ENCODE results near the gene MON1A.

DNA sequence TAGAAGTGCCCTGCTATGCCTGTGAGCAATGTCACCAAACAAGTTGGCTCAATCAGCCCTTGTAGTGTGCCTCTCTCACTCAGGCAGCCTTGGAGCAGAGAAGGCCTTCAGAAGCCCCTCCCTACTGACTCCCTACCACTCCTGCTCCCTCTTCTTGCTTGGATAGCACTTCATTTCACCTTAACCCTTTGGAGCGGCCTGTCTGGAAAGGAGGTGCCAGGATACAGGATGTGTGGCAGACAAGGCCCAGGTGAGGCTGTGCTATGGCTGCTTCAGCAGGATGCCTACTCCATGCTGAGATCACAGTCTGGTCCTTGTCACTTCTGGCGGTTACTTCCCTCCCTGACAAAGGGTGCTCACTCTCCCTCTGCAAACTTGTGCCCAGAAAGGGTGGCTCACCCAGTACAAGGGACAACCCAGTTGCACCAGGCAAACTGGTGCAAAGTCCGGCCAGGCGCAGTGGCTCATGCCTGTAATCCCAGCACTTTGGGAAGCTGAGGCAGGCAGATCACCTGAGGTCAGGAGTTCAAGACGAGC is 1.1 kb downstream of the MON1A start:
- TF ChIP-seq POLR2A (IDR thresholded peaks at IDR 0.05; ENCODE audit: low read length) (no peak), GATA1 (IDR thresholded peaks at IDR 0.05; ENCODE audit: low read depth, low read length) (no peak)
